Activated CD8-positive, alpha-beta memory T cell treated with anti-CD3 and anti-CD28 coated beads for 48 hours (primary cell): Measurements from ENCODE around the gene SBF2.

Source experiments
- DNase-seq, 3 experiments: peaks; one replicate each; pipeline ENCODE4 v3.0.0-alpha.2; 2020; ENCODE audit warnings: low read depth in 2 of 3, low spot score in 2 of 3

SBF2 gene

GRCh38 chr11:10302359-10302743 lies 8.3 kb upstream of the SBF2 start:
- no peak for DNase-seq

GRCh38 chr11:10301656-10302358 lies 7.8 kb upstream of the SBF2 start:
- no peak for DNase-seq

GRCh38 chr11:10298342-10298741 lies 4.3 kb upstream of the SBF2 start:
- DNase-seq: no peak

DNA sequence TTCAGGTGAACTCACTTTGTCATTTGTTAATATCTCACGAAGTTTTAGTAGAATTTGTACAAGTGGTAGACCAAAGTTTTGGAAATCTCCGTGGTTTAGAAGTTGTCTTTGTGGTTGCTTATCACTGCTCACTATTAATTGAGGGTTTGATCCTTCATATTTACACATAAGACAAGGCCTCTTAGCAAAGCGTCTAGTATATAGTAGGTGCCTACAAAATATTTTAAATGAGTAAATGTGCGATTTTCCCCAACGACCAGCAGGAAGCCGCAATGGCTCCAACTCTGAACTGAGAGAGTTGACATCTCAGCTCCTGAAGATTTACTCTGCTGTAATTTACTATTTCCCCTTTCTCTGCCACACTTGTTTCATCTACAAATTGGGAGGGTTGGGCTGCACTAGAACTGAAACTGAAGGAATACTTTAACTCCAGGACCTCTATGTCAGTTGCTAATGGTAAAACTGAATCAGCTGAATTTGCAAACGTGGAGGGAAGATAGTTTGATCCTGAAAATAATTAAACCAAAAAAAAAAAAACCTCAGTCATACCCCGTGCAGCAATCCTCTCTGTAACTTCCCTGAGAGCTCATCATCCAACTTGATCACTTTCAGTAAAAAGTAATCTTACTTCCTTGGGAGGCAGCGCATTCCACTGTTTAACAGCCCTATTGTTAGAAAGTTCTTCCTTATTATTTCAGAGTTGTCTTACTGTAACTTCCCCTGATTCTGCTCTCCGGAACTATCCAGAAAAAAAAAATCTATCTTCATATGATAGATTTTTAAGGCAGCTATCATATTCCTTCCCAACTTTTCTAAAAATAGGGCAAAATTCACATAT lies 1.3 kb upstream of the SBF2 start:
- no peak for DNase-seq

- no peak for DNase-seq
Observed at GRCh38 chr11:10294290-10294953, 403 bp upstream of the SBF2 start.

GRCh38 chr11:10291801-10292638 lies 2.0 kb downstream of the SBF2 start:
- no peak for DNase-seq

GRCh38 chr11:10289765-10290380 lies 4.1 kb downstream of the SBF2 start:
- no peak for DNase-seq

DNA sequence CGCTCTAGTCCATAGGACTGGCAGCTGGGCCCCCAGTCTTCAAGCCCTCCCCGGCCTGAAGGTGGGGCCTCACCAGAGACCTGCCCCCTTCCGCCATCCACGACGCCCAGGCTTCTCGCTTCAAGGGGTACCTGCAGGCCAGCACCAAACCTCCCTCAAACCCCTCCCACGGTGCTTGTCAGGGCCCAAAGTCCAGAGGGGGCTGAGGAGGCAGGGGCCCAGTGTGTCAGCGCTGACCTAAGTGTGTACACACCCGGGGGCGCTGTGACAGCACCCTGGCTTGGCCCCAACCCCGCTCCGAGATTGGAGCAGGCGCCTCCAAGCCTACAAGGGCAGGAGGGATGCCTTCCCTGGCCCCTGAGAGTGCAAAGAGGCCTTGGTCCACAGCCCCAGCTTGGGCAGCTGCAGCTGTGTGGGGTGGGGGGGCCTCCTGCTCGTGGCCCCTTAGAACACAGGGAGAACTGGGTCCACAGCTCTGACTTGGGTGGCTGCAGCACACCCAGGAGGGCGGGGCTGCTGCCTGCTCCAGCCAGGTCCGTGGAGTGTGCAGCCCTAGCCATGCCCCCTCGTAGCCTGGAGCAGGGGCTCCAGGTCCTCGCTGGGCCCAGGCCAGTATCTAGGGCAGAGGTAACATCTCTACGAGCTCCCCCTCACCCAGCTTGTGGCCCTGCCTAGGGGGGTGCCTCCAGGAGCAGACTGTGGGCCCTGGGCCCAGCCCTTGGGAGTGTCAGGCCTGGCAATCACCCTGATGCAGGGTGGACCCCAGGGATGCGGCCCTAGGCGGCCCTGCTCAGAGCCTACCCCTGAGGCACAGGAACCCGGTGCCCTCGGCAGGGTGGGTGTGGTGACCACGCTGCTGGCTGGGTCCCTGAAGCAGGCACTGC lies 4.9 kb downstream of the SBF2 start:
- DNase-seq: no peak

DNA sequence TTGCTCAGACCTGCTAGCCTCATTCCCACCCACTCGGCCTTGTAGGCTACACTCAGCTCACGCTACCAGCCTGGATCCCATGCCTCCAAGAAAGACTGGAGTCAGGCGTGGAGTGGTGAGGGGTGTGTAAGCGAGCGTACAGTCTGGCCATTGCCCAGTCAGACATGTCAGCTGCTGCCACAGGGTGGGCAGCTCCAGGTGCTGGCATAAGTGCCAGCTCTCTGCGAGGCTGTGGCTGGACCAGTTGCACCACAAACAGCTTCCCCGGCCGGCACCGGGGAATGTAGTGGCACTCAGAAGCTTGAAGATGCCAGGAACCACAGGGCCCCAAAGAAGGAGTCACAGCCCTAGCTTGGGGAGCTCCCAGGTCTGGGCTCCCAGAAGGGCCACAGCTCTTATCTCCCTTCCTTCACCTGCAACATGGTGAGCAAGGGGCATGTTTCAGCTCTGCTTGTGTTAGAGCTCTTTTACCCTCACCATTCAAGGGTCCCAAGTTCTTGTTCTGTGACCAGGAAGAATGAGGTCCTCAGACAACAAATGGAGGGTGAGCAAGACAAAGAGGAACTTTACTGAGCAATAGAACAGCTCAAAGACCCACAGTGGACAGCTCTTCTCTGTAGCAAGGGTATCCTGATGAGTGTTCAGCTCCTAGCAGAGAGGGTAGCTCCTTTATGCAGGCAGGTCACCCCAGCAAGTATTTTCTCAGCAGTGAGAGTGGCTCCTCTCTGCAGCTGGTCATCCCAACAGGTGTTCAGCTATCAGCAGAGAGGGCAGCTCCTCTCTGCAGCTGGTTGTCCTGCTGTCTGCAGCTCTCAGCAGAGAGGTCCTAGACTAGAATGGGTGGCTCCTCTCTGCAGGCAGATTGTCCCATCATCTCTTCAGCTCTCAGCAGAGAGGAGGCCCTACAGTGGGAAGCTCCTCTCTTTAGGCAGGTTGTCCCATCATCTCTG lies 6.0 kb downstream of the SBF2 start:
- no peak for DNase-seq

GRCh38 chr11:10287140-10287539 lies 6.9 kb downstream of the SBF2 start:
- DNase-seq: no peak

GRCh38 chr11:10285148-10285802 lies 8.7 kb downstream of the SBF2 start:
- DNase-seq: no peak

GRCh38 chr11:10283991-10284390 lies 10.0 kb downstream of the SBF2 start:
- no peak for DNase-seq

DNA sequence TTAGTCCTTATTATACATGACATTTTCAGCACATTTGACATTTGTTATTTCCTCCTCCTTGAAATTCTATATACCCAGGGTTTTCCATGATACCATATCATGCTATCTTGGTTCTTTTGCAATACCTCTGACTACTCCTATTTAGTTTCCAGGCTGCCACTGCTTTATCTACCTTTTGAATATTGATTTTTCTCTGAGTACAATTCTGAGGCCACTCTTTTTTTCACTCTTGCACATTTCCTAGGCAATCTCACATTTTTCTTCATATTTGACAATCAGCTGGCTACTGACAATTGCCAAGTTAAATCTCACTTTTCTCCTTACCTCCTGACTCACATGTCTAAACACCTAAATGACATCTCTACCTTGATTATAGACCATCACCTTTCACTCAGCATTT lies 11.9 kb downstream of the SBF2 start:
- no peak for DNase-seq

- no peak for DNase-seq
Observed at GRCh38 chr11:10275714-10276113, 18.3 kb downstream of the SBF2 start.

- DNase-seq: no peak
Observed at GRCh38 chr11:10274726-10275125, 19.3 kb downstream of the SBF2 start.

DNA sequence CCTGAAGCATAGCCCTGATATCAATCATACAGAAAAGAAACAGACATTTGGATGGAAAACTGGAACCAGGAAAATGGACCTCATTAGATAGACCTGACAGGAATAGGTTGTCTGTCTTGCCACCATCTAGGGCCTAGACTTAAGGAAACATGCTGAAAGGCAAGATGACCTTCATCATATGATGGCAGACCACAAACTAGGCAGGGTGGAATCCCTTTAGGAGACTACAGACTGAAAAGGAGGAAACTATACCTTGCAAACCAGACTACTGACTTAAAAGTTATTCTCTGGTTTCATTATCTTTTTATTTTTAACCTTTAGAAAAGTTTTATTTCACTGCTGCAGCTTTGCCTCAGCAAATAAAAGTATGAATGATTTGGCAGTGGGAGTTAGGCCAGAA lies 20.3 kb downstream of the SBF2 start:
- DNase-seq: no peak

DNA sequence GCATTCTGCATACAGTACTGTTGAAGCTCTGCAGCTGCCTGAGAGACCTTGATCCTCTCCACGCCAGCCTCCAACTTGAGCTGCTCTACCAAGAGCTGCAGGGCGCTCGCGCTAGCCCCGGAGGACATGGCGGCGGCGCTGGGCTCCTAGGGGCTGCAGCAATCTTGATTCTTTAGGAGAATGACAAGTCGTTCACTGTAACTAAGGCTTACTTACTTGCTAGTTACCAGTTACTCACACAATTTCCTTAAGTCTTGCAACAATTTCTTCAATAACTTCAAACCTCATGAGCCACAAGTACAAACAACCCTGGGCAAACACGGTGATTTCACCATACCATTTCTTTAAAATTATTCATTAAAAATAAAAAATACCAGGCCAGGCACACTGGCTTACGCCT lies 21.9 kb downstream of the SBF2 start:
- no peak for DNase-seq
